Measurements from ENCODE around the gene ZBTB24.

DNA sequence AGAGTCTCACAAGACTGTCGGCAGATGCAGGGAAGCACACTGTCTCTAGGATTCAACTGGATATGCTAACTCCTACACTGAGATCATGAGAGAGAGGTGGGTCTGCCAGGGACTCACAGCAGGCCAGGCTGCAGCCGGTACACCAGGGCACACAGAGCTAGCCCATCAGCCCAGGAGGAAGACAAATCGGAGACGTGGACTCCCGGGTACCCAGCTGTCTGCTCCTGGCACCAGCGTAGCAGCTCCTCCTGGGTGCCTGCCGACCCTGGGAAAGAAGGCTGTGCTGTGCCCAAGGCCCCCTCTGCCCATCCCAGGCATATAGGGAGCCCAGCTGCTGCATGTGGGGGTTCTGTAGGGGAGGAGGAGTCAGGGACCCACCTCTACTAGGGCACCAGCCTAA lies 34.4 kb downstream of the ZBTB24 start:
- TF ChIP-seq, protein P1, sequence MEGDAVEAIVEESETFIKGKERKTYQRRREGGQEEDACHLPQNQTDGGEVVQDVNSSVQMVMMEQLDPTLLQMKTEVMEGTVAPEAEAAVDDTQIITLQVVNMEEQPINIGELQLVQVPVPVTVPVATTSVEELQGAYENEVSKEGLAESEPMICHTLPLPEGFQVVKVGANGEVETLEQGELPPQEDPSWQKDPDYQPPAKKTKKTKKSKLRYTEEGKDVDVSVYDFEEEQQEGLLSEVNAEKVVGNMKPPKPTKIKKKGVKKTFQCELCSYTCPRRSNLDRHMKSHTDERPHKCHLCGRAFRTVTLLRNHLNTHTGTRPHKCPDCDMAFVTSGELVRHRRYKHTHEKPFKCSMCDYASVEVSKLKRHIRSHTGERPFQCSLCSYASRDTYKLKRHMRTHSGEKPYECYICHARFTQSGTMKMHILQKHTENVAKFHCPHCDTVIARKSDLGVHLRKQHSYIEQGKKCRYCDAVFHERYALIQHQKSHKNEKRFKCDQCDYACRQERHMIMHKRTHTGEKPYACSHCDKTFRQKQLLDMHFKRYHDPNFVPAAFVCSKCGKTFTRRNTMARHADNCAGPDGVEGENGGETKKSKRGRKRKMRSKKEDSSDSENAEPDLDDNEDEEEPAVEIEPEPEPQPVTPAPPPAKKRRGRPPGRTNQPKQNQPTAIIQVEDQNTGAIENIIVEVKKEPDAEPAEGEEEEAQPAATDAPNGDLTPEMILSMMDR (IDR thresholded peaks at IDR 0.05 in 4 of 5, conservative IDR thresholded peaks at IDR 0.05 in 1 of 5): no peak
- no peak for TF ChIP-seq POLR2A (IDR thresholded peaks at IDR 0.05)
